DMS 273 (cell line): Measurements from ENCODE around the gene NVL.

Source experiments
- DNase-seq: peaks from one replicate; lab custom pipeline; 2025; ENCODE audit not compliant: unreplicated experiment; lab: John Stamatoyannopoulos, UW

The NVL gene

DNA sequence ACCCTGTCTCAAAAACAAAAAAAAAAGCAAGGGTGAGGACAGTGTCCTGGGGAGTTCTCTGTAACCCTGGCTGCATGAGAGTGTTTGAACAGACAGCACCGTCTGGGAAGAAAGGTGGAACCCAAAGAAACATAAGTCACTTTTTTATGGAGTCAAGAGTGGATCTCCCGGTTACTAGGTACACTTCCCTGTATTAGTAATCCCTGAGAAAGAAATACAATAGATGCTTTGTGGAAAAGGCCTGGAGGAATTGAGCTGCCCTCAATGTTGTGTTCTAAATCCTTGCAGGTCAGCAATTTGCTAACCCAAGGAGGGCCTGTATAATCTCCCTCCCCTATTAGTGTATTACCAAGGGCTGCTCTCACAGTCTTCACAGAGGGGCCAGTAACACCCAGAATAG is 130.3 kb downstream of the NVL start:
- no peak for DNase-seq

DNA sequence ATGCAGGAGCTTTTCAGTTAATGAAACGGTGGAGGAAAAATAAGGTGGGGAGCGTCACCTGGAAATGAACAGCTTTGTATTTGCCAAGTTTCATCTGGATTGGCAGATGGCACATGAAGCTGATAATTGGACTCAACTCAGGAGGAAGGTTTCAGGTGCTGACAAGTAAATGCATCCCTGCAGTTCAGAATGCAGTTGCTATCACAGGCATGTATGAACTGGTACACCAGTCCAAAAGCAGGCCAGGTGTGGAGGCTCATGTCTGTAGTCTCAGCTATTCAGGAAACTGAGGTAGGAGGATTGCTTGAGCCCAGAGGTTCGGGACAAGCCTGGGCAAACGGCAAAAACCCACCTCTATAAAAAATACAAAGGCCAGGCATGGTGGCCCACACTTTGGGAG is 131.4 kb downstream of the NVL start:
- peak; percentile 39 for DNase-seq

DNA sequence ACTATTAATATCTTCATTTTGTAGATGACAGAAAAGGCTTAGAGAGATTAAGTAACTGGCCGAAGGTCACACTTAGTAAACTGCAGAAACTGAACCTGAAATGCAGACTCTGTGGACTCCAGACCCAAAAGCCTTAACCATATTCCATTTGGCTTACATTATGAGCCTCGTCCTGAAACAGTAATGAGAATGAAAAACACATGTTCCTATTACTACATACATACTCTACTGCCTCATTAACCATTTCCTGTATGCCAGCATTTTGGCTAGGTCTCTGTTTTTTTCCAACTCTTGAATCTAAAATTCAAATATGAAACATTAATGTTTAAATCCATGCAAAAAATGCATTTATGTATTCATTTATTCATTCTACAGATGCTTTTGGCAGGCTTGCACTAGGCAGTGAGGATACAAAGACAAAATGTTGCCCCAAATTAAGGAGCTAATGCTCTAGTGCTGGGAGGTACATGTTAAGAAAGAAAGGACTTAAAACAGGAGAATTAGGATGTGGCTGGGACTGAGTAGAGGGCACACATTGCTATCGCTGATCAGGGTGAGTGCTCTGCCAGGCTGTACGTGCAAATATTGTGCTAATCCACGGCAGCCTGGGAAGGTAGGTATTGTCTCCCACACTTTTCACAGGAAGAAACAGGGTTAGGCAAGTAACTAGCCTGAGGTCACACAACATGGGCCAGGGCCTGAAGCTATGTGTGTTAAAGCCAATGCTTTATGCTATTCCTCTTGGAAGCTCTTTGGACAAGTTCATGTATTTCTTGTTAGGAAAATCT is 133.0 kb downstream of the NVL start:
- no peak for DNase-seq

DNA sequence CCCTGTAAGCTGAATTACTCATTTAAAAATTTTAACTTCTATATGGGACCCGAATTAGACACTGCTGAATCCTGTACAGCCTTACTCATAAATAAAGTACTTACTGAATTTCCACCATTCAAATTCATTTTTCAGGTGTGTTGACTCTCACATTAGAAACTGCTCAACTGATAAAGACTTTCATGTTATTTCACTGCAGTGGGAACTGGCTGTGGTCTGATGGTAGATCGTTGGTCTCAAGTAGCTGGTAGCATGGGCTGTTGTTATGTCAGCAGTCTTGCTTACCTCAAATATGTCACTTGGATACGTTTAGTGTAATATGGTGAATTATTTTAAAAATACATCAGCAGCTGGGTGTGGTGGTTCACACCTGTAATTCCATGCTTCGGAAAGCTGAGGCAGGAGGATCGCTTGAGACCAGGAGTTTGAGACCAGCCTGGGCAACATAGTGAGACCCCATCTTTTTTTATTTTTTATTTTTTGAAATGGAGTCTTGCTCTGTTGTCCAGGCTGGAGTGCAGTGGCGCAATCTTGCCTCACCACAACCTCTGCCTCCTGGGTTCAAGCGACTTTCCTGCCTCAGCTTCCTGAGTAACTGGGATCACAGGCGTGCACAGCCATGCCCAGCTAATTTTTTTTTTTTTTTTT is 136.5 kb downstream of the NVL start:
- DNase-seq: no peak

DNA sequence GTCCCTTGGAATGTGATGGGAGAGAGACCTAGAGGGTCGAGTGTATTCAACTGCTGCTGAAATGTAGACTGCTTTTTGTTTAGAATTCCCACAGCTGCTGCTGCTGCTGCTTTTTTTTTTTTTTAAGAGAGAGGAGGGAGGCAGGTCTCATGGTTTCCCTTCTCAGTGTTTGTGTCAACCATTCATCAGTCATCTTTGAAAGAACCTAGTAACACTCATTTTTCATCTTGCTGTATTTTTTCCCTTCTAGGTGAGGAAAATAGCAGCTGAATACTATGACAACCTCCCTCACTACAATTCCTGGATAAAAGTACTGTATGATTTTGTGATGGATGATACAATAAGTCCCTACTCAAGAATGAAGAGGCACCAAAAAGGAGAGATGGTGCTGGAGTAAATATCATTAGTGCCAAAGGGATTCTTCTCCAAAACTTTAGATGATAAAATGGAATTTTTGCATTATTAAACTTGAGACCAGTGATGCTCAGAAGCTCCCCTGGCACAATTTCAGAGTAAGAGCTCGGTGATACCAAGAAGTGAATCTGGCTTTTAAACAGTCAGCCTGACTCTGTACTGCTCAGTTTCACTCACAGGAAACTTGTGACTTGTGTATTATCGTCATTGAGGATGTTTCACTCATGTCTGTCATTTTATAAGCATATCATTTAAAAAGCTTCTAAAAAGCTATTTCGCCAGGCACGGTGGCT is 137.7 kb downstream of the NVL start:
- no peak for DNase-seq

DNA sequence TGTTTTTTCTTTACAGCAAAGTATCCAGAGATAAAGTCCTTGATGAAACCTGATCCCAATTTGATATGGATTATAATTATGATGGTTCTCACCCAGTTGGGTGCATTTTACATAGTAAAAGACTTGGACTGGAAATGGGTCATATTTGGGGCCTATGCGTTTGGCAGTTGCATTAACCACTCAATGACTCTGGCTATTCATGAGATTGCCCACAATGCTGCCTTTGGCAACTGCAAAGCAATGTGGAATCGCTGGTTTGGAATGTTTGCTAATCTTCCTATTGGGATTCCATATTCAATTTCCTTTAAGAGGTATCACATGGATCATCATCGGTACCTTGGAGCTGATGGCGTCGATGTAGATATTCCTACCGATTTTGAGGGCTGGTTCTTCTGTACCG is 140.4 kb downstream of the NVL start:
- no peak for DNase-seq

DNA sequence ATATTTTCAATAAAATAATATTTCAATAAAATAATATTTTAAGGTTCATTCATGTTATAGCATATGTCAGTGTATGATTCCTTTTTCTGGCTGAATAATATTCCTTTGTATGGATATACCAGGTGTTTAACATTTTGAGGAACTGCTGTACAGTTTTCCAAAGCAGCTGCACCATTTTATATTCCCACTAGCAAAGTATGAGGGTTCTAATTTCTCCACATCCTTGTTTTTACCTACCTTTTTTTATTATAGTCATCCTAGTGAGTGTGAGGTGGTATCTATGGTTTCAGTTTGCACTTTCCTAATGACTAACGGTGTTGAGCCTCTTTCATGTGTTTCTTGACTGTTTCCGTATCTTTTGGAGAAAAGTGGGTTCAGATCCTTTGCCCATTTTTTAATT is 141.7 kb downstream of the NVL start:
- DNase-seq: no peak

DNA sequence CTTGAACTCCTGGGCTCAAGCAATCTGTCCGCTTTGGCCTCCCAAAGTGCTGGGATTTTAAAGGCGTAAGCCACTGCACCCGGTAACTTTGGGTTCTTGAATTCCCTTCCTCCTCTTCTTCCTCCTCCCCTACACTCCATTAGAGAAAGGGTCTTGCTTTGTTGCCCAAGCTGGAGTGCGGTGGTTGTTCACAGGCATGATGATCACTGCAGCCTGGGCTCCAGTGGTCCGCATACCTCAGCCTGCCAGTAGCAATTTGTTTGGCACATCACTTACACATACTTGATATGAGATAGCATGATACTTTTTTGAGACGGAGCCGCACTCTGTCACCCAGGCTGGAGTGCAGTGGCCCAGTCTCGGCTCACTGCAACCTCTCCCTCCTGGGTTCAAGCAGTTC is 144.8 kb downstream of the NVL start:
- DNase-seq: no peak

DNA sequence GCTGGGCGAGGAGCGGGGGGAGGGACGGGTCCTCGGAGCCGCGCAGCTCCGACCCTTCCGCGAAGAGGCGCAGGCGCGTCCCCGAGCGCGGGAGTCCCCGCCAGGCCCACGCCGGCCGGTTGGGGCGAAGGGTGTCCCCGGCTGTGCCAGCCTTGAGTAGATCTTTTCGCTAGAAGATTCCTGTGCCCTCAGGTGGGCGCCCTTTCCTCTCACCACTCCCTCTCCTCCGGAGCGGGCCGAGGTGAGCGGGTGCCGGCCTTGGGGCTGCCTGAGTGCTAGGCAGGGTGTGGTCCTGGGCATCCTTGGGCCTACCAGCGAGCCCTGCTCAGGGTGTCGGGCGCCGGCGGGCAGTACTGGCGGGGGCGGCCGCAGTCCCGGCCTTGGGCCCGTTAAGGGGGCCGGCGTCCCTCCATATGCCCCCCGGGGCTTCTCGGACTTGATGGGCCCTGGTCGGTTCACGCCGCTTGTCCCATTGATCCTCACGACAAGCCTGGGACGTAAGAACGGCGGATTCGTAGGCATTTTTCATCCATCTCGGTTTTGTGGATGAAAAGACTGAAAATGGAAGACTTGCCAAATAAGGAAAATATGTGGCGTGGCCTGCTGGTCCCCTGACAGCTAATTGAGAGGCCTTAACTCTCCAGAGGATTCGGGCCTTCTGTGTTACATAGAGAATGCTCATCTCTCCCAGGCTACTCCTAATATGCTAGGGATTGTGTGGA is 146.2 kb downstream of the NVL start:
- DNase-seq: peak; percentile 86

DNA sequence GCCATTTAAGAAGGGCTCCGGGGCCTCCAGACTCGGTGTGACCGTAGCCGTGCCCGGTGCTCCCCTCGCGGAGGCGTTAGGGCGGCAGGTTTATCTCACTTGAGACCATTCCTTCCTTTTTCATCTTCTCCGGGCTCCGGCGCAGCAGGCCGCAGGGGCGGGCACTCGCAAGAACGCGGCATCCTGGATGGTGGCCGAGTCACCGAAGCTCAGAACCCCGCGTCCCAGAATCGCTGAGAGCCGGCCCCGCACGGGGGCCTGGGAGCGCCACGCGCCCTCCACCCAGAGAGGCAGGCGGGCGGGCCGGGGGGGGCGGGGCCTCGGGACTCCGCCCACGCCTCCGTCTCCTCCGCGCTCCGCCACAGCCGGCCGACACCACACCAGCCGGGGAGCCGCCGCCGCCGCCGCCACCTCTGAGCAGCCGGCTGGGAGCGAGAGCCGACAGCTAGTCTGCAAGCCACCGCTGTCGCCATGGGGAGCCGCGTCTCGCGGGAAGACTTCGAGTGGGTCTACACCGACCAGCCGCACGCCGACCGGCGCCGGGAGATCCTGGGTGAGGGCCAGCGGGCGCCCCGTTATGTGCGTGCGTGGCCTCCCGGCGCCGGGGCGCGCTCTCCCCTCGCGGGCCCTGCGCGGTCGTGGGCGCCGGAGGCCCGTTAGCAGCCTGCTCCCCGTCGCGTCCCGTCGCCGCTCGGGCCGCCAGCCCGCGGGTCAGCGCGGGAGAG is 146.9 kb downstream of the NVL start, which contains the start of gene DEGS1:
Gene DEGS1, plus strand, starts transcription at position 375 of the 725 bp plus-strand sequence. Its CDS starts 97 bp downstream, at position 472.
- peak; percentile 97 for DNase-seq

DNA sequence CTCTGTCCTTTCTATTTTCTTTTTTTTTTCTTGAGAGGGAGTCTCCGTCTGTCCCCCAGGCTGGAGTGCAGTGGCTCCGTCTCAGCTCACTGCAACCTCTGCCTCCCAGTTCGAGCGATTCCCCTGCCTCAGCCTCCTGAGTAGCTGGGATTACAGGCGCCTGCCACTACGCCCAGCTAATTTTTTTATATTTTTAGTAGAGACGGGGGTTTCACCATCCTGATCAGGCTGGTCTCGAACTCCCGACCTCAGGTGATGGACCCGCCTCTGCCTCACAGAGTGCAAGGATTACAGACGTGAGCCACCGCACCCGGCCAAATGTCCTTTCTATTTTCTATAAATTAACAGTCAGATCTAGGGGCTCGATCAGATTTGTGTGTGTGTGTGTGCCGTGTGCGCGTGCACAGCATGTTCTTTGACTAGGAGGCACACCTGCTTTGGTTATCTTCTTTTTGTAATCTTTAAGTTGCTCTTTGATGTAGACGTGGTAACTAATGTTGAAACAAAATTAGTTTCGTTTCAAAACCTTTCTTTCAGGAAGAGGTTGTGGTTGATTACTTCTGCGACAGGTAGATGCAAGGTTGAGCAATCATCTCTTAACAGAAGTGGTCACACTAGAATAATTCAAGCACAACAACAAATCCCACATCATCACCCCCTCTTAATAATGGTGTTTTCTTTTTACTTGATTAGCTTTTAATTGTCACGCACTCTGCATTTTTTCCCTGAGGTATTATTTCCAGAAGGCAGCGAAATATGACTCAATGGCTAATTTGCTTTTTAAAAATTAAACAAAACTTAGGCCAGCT is 147.7 kb downstream of the NVL start:
- DNase-seq: no peak

DNA sequence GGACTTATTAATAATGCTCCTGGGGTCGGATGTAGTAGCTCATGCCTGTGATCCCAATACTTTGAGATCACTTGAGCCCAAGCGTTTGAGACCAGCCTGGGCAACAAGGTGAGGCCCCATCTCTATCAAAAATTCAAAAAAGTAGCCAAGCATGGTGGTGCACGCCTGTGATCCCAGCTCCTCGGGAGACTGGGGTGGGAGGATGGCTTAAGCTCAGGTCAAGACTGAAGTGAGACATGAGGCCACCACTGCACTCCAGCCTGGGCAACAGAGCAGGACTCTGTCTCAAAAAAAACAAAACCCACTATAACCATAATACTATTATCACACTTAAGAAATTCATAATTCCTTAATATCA is 148.5 kb downstream of the NVL start:
- DNase-seq: no peak

DNA sequence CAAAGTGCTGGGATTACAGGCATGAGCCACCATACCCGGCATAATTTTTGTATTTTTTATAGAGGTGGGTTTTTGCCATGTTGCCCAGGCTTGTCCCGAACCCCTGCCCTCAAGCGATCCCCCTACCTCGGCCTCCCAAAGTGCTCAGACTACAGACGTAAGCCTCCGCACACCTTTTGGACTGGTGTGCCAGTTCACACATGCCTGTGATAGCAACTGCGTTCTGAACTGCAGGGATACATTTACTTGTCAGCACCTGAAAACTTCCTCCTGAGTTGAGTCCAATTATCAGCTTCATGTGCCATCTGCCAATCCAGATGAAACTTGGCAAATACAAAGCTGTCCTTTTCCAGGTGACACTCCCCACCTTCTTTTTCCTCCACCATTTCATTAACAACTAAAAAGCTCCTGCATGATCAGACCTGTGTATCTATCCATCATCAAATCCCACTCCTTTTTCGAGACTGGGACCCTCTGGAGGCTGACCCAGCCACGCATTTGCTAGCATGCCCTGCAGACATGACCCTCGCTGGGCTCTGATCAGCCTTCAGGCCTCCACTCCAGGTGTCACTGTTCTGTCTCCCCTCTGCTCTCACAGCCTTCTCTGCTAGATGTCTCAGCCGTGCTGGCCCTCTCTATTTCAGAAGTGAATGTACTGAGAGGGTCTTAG is 149.1 kb downstream of the NVL start:
- peak; percentile 37 for DNase-seq

DNA sequence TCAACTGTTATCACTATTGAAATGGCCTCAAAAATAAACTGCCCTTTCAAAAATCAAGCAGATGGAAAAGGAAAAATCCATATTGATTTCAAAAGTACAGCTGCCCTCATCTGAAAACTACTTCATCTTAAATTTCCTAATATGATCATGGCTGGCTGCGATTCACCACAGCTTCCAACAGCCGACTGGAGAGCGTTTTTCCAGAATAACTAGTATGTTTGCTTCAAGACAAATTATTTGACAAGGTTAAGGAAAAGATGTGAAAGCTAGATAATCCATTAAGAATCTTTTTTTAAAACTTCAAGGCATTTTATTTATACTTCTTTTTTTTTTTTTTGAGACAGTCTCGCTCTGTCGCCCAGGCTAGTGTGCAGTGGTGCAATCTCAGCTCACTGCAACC is 151.1 kb downstream of the NVL start:
- no peak for DNase-seq

DNA sequence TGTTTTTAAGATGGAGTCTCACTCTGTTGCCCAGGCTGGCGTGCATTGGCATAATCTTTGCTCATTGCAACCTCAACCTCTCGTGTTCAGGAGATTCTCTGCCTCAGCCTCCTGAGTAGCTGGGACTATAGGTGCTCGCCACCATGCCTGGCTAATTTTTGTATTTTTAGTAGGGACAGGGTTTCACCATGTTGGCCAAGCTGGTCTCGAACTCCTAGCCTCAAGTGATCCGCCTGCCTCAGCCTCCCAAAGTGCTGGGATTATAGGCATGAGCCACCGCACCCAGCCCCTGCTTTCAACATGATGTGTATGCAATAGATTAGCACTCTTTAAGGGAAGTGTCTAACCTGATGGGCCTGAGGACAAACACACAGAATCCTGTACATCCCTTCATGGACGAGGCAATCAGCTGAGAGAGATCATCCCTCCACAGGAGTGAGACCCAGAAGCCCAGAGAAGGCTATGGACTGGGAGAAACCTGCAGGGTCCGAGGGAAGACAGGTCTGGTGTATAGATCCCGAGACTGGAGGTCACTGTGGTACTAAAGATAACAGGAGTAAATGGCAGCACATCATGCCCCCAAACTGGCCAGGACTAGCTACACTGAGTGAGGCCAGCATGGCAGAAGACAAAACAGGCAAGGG is 152.5 kb downstream of the NVL start:
- no peak for DNase-seq
